ENCODE data around the gene SDE2.

Gene SDE2

GRCh38 chr1:226006686-226007085, 7.5 kb upstream of the SDE2 start:
- no peak for TF ChIP-seq CTCF (IDR thresholded peaks at IDR 0.05; ENCODE audit: insufficient read depth, low read length, poor library complexity, severe bottlenecking)
- TF ChIP-seq EZH2phosphoT487 (conservative IDR thresholded peaks at IDR 0.05; ENCODE audit: low read length): no peak
- H3F3A ChIP-seq (ENCODE audit: insufficient read depth): no peaks in the 10 kb centered on the region
- H3K9ac ChIP-seq (ENCODE audit: low read length): no peak overlapping the region
- no peaks in the 10 kb centered on the region for H3K27me3 ChIP-seq (ENCODE audit: low read length)
- no peak overlapping the region for H2AFZ ChIP-seq (ENCODE audit: low read depth, low read length, severe bottlenecking)
- H3K36me3 ChIP-seq (ENCODE audit: low read length): no peaks in the 10 kb centered on the region
- H3K9me3 ChIP-seq (ENCODE audit: insufficient read depth, low read length): no peaks in the 10 kb centered on the region
- H4K20me1 ChIP-seq (ENCODE audit: low read depth, low read length): no peaks in the 10 kb centered on the region
- H3K4me2 ChIP-seq (ENCODE audit: low read depth, low read length, poor library complexity, severe bottlenecking): no peak overlapping the region
- H3K79me2 ChIP-seq (ENCODE audit: insufficient read depth, low read length): no peaks in the 10 kb centered on the region
- H3K4me3 ChIP-seq (ENCODE audit: insufficient read depth, low read length, poor library complexity, severe bottlenecking): no peak overlapping the region
- H3K9me2 ChIP-seq (replicated peaks; ENCODE audit: insufficient read depth, low read length): no peaks in the 10 kb centered on the region
- no peak overlapping the region for H3K27ac ChIP-seq (ENCODE audit: low read depth, low read length)

- Histone ChIP-seq H3K4me2 (ENCODE audit: low read depth, low read length, poor library complexity, severe bottlenecking) (no peak overlapping the region), H3F3A (ENCODE audit: insufficient read depth) (peaks cover 6% of the 10 kb centered on the region; the same call in 1 of the 2 replicates), H3K27me3 (ENCODE audit: low read length) (no peaks in the 10 kb centered on the region), H3K27ac (ENCODE audit: low read depth, low read length) (no peak overlapping the region), H3K4me3 (ENCODE audit: insufficient read depth, low read length, poor library complexity, severe bottlenecking) (no peak overlapping the region), H3K9ac (ENCODE audit: low read length) (no peak overlapping the region), H3K36me3 (ENCODE audit: low read length) (no peaks in the 10 kb centered on the region), H2AFZ (ENCODE audit: low read depth, low read length, severe bottlenecking) (no peak overlapping the region), H3K79me2 (ENCODE audit: insufficient read depth, low read length) (no peaks in the 10 kb centered on the region), H4K20me1 (ENCODE audit: low read depth, low read length) (no peaks in the 10 kb centered on the region), H3K9me2 (replicated peaks; ENCODE audit: insufficient read depth, low read length) (no peaks in the 10 kb centered on the region), H3K9me3 (ENCODE audit: insufficient read depth, low read length) (no peaks in the 10 kb centered on the region)
- TF ChIP-seq EZH2phosphoT487 (conservative IDR thresholded peaks at IDR 0.05; ENCODE audit: low read length) (no peak), CTCF (IDR thresholded peaks at IDR 0.05; ENCODE audit: insufficient read depth, low read length, poor library complexity, severe bottlenecking) (no peak)
These were observed 5.3 kb upstream of the SDE2 start for GRCh38 chr1:226004396-226004795.

DNA sequence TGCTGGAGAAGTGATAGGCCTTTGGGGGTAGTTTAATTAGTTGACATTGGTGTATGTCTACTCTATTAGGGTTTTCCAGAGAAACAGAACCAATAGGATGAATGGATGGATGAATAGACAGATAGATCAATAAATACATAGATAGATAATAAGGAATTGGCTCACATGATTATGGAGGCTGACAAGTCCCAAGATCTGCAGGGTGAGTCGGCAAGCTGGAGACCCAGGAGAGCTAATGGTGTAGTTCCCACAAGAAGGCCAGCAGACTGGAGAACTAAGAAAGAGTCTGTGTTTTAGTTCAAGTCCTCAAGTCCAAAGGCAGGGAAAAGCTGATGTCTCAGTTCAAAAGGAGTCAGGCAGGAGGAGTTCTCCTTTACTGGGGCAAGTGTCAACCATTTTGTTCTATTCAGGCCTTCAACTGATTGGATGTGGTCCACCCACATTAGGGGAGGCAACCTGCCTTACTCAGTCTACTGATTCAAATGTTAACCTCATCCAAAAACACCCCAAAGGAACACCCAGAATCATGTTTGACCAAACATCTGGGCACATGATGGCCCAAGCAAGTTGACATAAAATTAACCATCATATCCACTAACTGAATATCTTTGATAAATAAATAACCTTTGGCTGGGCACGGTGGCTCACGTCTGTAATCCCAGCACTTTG, 4.5 kb upstream of the SDE2 start:
- no peak for TF ChIP-seq CTCF (IDR thresholded peaks at IDR 0.05; ENCODE audit: insufficient read depth, low read length, poor library complexity, severe bottlenecking)
- no peak for TF ChIP-seq EZH2phosphoT487 (conservative IDR thresholded peaks at IDR 0.05; ENCODE audit: low read length)
- no peaks in the 10 kb centered on the region for H3K36me3 ChIP-seq (ENCODE audit: low read length)
- no peaks in the 10 kb centered on the region for H3K27me3 ChIP-seq (ENCODE audit: low read length)
- H3K9me3 ChIP-seq (ENCODE audit: insufficient read depth, low read length): no peaks in the 10 kb centered on the region
- no peak overlapping the region for H3K4me3 ChIP-seq (ENCODE audit: insufficient read depth, low read length, poor library complexity, severe bottlenecking)
- no peak overlapping the region for H3K9ac ChIP-seq (ENCODE audit: low read length)
- peaks cover 5% of the 10 kb centered on the region for H3K79me2 ChIP-seq (ENCODE audit: insufficient read depth, low read length)
- peaks cover 6% of the 10 kb centered on the region; the same call in 1 of the 2 replicates for H3F3A ChIP-seq (ENCODE audit: insufficient read depth)
- H3K27ac ChIP-seq (ENCODE audit: low read depth, low read length): no peak overlapping the region
- H4K20me1 ChIP-seq (ENCODE audit: low read depth, low read length): no peaks in the 10 kb centered on the region
- H3K9me2 ChIP-seq (replicated peaks; ENCODE audit: insufficient read depth, low read length): no peaks in the 10 kb centered on the region
- H2AFZ ChIP-seq (ENCODE audit: low read depth, low read length, severe bottlenecking): no peak overlapping the region
- H3K4me2 ChIP-seq (ENCODE audit: low read depth, low read length, poor library complexity, severe bottlenecking): no peak overlapping the region
